HCT116 (cell line): ENCODE results near the gene NKRF. TPM values are rescaled to one million over a fixed set of nuclear protein-coding genes. Genes with fewer than 3 reads are reported as not detected.

ENCODE experiments used
- ATAC-seq: fragments of 200-7000 bp; cut with Tn5 transposase; 2 replicates; pipeline ENCODE4 v1.9.1; 2020; ENCODE audit warnings: mild to moderate bottlenecking, moderate library complexity
- BruUV-seq: library from RNA; stranded (reverse); fragments of 400-500 nt; replicated peaks from 2 replicates; lab custom pipeline; 2021; lab: Mats Ljungman, UMichigan
- CTCF ChIA-PET: fragments of 300-600 bp; sonication (Branson Sonifier 250); formaldehyde crosslinking; loops from one replicate; lab custom pipeline; 2021; ENCODE audit warnings: antibody characterized with exemption; lab: Charles Lee
- POLR2A ChIA-PET: fragments of 300-600, 350-600 bp; sonication (Branson Sonifier 250); formaldehyde crosslinking; loops from one replicate; lab custom pipeline; 2021; ENCODE audit warnings: antibody characterized with exemption; lab: Charles Lee
- RAD21 ChIA-PET, 2 experiments: fragments of 300-600 bp; sonication (Branson Sonifier 250); formaldehyde crosslinking; loops; one replicate each; lab custom pipeline; 2023; ENCODE audit warnings: low total read pairs in 2 of 2; ENCODE audit not compliant: uncharacterized antibody in 2 of 2, unreplicated experiment in 2 of 2, low non-redundant PET in 1 of 2; lab: Charles Lee
- DNase-seq: peaks from one replicate; pipeline ENCODE4 v3.0.0-alpha.2; 2010; ENCODE audit warnings: low read depth, low spot score
- H2AFZ ChIP-seq: fragments of 200-600 bp; shearing (Covaris generic), sonication (generic); 2 replicates; pipeline ENCODE4 v1.6.1; 2017; ENCODE audit warnings: low read depth, mixed run types, mixed read lengths, antibody characterized with exemption, low read length; ENCODE audit not compliant: poor library complexity, severe bottlenecking
- H3K27ac ChIP-seq: 2 replicates; pipeline ENCODE4 v1.5.1; 2012; ENCODE audit warnings: low read depth, low read length
- H3K27me3 ChIP-seq: fragments of 200-600 bp; sonication (generic); 2 replicates; pipeline ENCODE4 v1.6.1; 2016; ENCODE audit warnings: mixed run types, low read length, mixed read lengths; ENCODE audit not compliant: insufficient read depth
- H3K36me3 ChIP-seq, 2 experiments: fragments of 200-500 bp in 1 of 2; fragments of 200-600 bp in 1 of 2; sonication (Bioruptor generic) in 1 of 2; sonication (generic) in 1 of 2; 2 replicates each; pipeline versions ENCODE4 v1.5.1 to v1.6.1; 2014 to 2016; ENCODE audit warnings: low read length in 2 of 2, inconsistent platforms in 1 of 2, mixed read lengths in 1 of 2, mixed run types in 1 of 2; ENCODE audit not compliant: insufficient read depth in 2 of 2, control insufficient read depth in 1 of 2
- H3K4me1 ChIP-seq, 2 experiments: fragments of 200-600 bp in 1 of 2; sonication (generic) in 1 of 2; 2 replicates each; pipeline versions ENCODE4 v1.5.1 to v1.6.1; 2012 to 2017; ENCODE audit warnings: low read length in 2 of 2, inconsistent platforms in 1 of 2, mild to moderate bottlenecking in 1 of 2, mixed read lengths in 1 of 2, mixed run types in 1 of 2, moderate library complexity in 1 of 2; ENCODE audit not compliant: insufficient read depth in 2 of 2, control insufficient read depth in 1 of 2
- H3K4me2 ChIP-seq: fragments of 200-600 bp; sonication (generic); 2 replicates; pipeline ENCODE4 v1.6.1; 2017; ENCODE audit warnings: mixed run types, low read length, mixed read lengths
- H3K4me3 ChIP-seq, 2 experiments: fragments of 200-600 bp in 1 of 2; sonication (generic) in 1 of 2; replicated peaks in 1 of 2; 2 replicates each; pipeline ENCODE4 v1.5.1; 2011 to 2016; ENCODE audit warnings: low read length in 2 of 2, control low read depth in 1 of 2, low read depth in 1 of 2, mild to moderate bottlenecking in 1 of 2, mixed read lengths in 1 of 2, mixed run types in 1 of 2
- H3K79me2 ChIP-seq: fragments of 200-600 bp; sonication (generic); 2 replicates; pipeline ENCODE4 v1.6.1; 2017; ENCODE audit warnings: mild to moderate bottlenecking, mixed run types, low read length, moderate library complexity, mixed read lengths; ENCODE audit not compliant: insufficient read depth
- H3K9ac ChIP-seq: fragments of 200-600 bp; sonication (generic); 2 replicates; pipeline ENCODE4 v1.6.1; 2016; ENCODE audit warnings: low read length, mixed read lengths
- H3K9me2 ChIP-seq: fragments of 200-600 bp; sonication (generic), shearing (Covaris generic); 2 replicates; pipeline ENCODE4 v1.6.1; 2017; ENCODE audit warnings: mixed run types, mild to moderate bottlenecking, moderate library complexity; ENCODE audit not compliant: insufficient read depth
- H3K9me3 ChIP-seq, 2 experiments: fragments of 200-500 bp in 1 of 2; fragments of 200-600 bp in 1 of 2; sonication (Bioruptor generic) in 1 of 2; sonication (generic) in 1 of 2; 2 replicates each; pipeline ENCODE4 v1.6.1; 2014 to 2017; ENCODE audit warnings: low read length in 2 of 2, mixed read lengths in 2 of 2, inconsistent platforms in 1 of 2, low read depth in 1 of 2, mild to moderate bottlenecking in 1 of 2, mixed run types in 1 of 2, moderate library complexity in 1 of 2; ENCODE audit not compliant: control insufficient read depth in 1 of 2, insufficient read depth in 1 of 2
- H4K20me1 ChIP-seq: fragments of 200-600 bp; sonication (generic), shearing (Covaris generic); 2 replicates; pipeline ENCODE4 v1.6.1; 2017; ENCODE audit warnings: mixed run types, mild to moderate bottlenecking, moderate library complexity; ENCODE audit not compliant: insufficient read depth
- ATF3 ChIP-seq: IDR thresholded peaks from 2 replicates; pipeline ENCODE4 v1.6.1; 2012
- CEBPB ChIP-seq: IDR thresholded peaks from 2 replicates; pipeline ENCODE4 v1.6.1; 2012; ENCODE audit warnings: low read depth
- EGR1 ChIP-seq: IDR thresholded peaks from 2 replicates; pipeline ENCODE4 v1.6.1; 2012; ENCODE audit warnings: low read depth
- ELF1 ChIP-seq: IDR thresholded peaks from 2 replicates; pipeline ENCODE4 v1.6.1; 2012; ENCODE audit warnings: low read depth, borderline replicate concordance
- EZH2 ChIP-seq: fragments of 200-600 bp; sonication (generic); IDR thresholded peaks from 2 replicates; pipeline ENCODE4 v1.6.1; 2017; ENCODE audit warnings: antibody characterized with exemption, mixed run types
- EZH2phosphoT487 ChIP-seq: fragments of 200-600 bp; IDR thresholded peaks from 2 replicates; pipeline ENCODE4 v1.6.1; 2018; ENCODE audit warnings: antibody characterized with exemption, borderline replicate concordance
- FOSL1 ChIP-seq: IDR thresholded peaks from 2 replicates; pipeline ENCODE4 v1.6.1; 2012; ENCODE audit warnings: low read depth
- JUND ChIP-seq: IDR thresholded peaks from 2 replicates; pipeline ENCODE4 v1.6.1; 2012
- MAX ChIP-seq: IDR thresholded peaks from 2 replicates; pipeline ENCODE4 v1.6.1; 2012
- POLR2A ChIP-seq: IDR thresholded peaks from 2 replicates; pipeline ENCODE4 v1.7.0; 2011; ENCODE audit warnings: borderline replicate concordance; ENCODE audit not compliant: insufficient read depth, insufficient read length; ENCODE audit errors: extremely low read depth
- POLR2AphosphoS5 ChIP-seq: IDR thresholded peaks from 2 replicates; pipeline ENCODE4 v1.6.1; 2011; ENCODE audit warnings: mild to moderate bottlenecking, low read depth, low read length, moderate library complexity
- TCF7L2 ChIP-seq: IDR thresholded peaks from 2 replicates; pipeline ENCODE4 v1.7.0; 2011; ENCODE audit warnings: borderline replicate concordance, inconsistent platforms; ENCODE audit not compliant: insufficient read depth, insufficient read length; ENCODE audit errors: extremely low read depth
- YY1 ChIP-seq: IDR thresholded peaks from 2 replicates; pipeline ENCODE4 v1.6.1; 2011; ENCODE audit warnings: low read length, low read depth, moderate library complexity, mild to moderate bottlenecking; ENCODE audit not compliant: insufficient replicate concordance; ENCODE audit errors: extremely low read depth
- intact Hi-C: fragments of 100-400 bp; cut with micrococcal nuclease; formaldehyde crosslinking; loops from 2 replicates; pipeline ENCODE4 v1.10.0; 2022
- total RNA-seq: library from RNA; stranded (reverse); gene quantifications from one replicate; pipeline ENCODE4 v1.2.1, GENCODE V29; 2021; ENCODE audit not compliant: unreplicated experiment
- TF ChIP-seq, protein P1 (sequence below), 3 experiments: fragments of 200-600 bp in 1 of 3; sonication (generic) in 1 of 3; IDR thresholded peaks in 2 of 3; conservative IDR thresholded peaks in 1 of 3; 2 replicates each; pipeline ENCODE4 v1.5.1; 2012 to 2017; ENCODE audit warnings: low read depth in 2 of 3, low read length in 2 of 3, antibody characterized with exemption in 1 of 3, borderline replicate concordance in 1 of 3, control low read depth in 1 of 3, mild to moderate bottlenecking in 1 of 3, mixed read lengths in 1 of 3, mixed run types in 1 of 3, moderate library complexity in 1 of 3; ENCODE audit not compliant: insufficient read depth in 1 of 3
- TF ChIP-seq, protein P2 (sequence below): IDR thresholded peaks from 2 replicates; pipeline ENCODE4 v1.6.1; 2011; ENCODE audit warnings: mild to moderate bottlenecking, low read length, moderate library complexity; ENCODE audit not compliant: insufficient replicate concordance; ENCODE audit errors: extremely low read depth

NKRF gene
- total RNA-seq, 1 experiment from 2014 or later, result 22.8 TPM

- CTCF ChIA-PET, result no interaction called here
- Histone ChIP-seq H3K4me3 (no peak overlapping the region), H3K79me2 (no peaks in the 10 kb centered on the region), H3K4me1 (no peaks in the 10 kb centered on the region), H3K27me3 (no peaks in the 10 kb centered on the region), H3K36me3 (peaks cover 0 to 5% of the 10 kb centered on the region in 2 experiments; a peak in 2 of 4 replicates), H3K9me3 (no peaks in the 10 kb centered on the region), H4K20me1 (no peaks in the 10 kb centered on the region), H3K27ac (no peak overlapping the region), H3K9ac (no peak overlapping the region), H3K4me2 (no peak overlapping the region), H3K9me2 (no peaks in the 10 kb centered on the region), H2AFZ (no peak overlapping the region)
- ATAC-seq (no peak), DNase-seq (no peak)
- BruUV-seq, result no TSS peak
- RAD21 ChIA-PET, result no interaction called here
- POLR2A ChIA-PET, result no interaction called here
- intact Hi-C loops, result no loop called here
- TF ChIP-seq JUND (no peak), MAX (no peak), CEBPB (no peak), POLR2AphosphoS5 (no peak), TCF7L2 (no peak), ELF1 (no peak), EZH2phosphoT487 (no peak), EZH2 (no peak), EGR1 (no peak), YY1 (no peak), POLR2A (no peak), ATF3 (no peak), FOSL1 (no peak)
- TF ChIP-seq, protein P1, sequence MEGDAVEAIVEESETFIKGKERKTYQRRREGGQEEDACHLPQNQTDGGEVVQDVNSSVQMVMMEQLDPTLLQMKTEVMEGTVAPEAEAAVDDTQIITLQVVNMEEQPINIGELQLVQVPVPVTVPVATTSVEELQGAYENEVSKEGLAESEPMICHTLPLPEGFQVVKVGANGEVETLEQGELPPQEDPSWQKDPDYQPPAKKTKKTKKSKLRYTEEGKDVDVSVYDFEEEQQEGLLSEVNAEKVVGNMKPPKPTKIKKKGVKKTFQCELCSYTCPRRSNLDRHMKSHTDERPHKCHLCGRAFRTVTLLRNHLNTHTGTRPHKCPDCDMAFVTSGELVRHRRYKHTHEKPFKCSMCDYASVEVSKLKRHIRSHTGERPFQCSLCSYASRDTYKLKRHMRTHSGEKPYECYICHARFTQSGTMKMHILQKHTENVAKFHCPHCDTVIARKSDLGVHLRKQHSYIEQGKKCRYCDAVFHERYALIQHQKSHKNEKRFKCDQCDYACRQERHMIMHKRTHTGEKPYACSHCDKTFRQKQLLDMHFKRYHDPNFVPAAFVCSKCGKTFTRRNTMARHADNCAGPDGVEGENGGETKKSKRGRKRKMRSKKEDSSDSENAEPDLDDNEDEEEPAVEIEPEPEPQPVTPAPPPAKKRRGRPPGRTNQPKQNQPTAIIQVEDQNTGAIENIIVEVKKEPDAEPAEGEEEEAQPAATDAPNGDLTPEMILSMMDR (IDR thresholded peaks at IDR 0.05 in 2 of 3, conservative IDR thresholded peaks at IDR 0.05 in 1 of 3; ENCODE audit: borderline replicate concordance in 1 of 3, insufficient read depth in 1 of 3, low read depth in 2 of 3, low read length in 2 of 3), result no peak
- TF ChIP-seq, protein P2, sequence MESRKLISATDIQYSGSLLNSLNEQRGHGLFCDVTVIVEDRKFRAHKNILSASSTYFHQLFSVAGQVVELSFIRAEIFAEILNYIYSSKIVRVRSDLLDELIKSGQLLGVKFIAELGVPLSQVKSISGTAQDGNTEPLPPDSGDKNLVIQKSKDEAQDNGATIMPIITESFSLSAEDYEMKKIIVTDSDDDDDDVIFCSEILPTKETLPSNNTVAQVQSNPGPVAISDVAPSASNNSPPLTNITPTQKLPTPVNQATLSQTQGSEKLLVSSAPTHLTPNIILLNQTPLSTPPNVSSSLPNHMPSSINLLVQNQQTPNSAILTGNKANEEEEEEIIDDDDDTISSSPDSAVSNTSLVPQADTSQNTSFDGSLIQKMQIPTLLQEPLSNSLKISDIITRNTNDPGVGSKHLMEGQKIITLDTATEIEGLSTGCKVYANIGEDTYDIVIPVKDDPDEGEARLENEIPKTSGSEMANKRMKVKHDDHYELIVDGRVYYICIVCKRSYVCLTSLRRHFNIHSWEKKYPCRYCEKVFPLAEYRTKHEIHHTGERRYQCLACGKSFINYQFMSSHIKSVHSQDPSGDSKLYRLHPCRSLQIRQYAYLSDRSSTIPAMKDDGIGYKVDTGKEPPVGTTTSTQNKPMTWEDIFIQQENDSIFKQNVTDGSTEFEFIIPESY, result no peak
Measured at GRCh38 chrX:119636419-119636818, 30.2 kb upstream of the NKRF start.
